Neural cell (in vitro differentiated cells): ENCODE data around the gene TNS4. TPM values are rescaled to one million over a fixed set of nuclear protein-coding genes. Genes with fewer than 3 reads are reported as not detected.

Experiments
- H2AFZ ChIP-seq: fragments of 200-600, 300-800 bp; sonication (generic), shearing (Covaris generic); 2 replicates; pipeline ENCODE4 v1.6.0; 2014; ENCODE audit warnings: low read depth, mild to moderate bottlenecking, antibody characterized with exemption, low read length, moderate library complexity
- H3F3A ChIP-seq: fragments of 200-600 bp; shearing (Covaris generic); 2 replicates; pipeline ENCODE4 v1.6.1; 2016; ENCODE audit warnings: mild to moderate bottlenecking, moderate library complexity, mixed read lengths, antibody characterized with exemption, low read length; ENCODE audit not compliant: insufficient read depth, poor library complexity, severe bottlenecking
- H3K27ac ChIP-seq: fragments of 200-600, 300-800 bp; sonication (generic), shearing (Covaris generic); 2 replicates; pipeline ENCODE4 v1.5.1; 2014; ENCODE audit warnings: mild to moderate bottlenecking, low read length, moderate library complexity
- H3K27me3 ChIP-seq: fragments of 300-800, 200-600 bp; sonication (generic), shearing (Covaris generic); 2 replicates; pipeline ENCODE4 v1.6.0; 2014; ENCODE audit warnings: mild to moderate bottlenecking, low read depth, low read length, moderate library complexity; ENCODE audit not compliant: insufficient read depth
- H3K36me3 ChIP-seq: fragments of 300-800, 200-600 bp; sonication (generic), shearing (Covaris generic); 2 replicates; pipeline ENCODE4 v1.5.1; 2014; ENCODE audit warnings: mild to moderate bottlenecking, antibody characterized with exemption, low read length, moderate library complexity; ENCODE audit not compliant: insufficient read depth
- H3K4me2 ChIP-seq: fragments of 300-800, 200-600 bp; sonication (generic), shearing (Covaris generic); 2 replicates; pipeline ENCODE4 v1.6.0; 2014; ENCODE audit warnings: mild to moderate bottlenecking, low read length
- H3K4me3 ChIP-seq: fragments of 300-800, 200-600 bp; sonication (generic), shearing (Covaris generic); 2 replicates; pipeline ENCODE4 v1.5.1; 2014; ENCODE audit warnings: mild to moderate bottlenecking, low read length, moderate library complexity
- H3K79me2 ChIP-seq: fragments of 200-600 bp; shearing (Covaris generic); replicated peaks from 2 replicates; pipeline ENCODE4 v1.6.0; 2014; ENCODE audit warnings: mild to moderate bottlenecking, low read length, moderate library complexity; ENCODE audit not compliant: insufficient read depth
- H3K9ac ChIP-seq: fragments of 300-800, 200-600 bp; sonication (generic), shearing (Covaris generic); 2 replicates; pipeline ENCODE4 v1.6.1; 2016; ENCODE audit warnings: mild to moderate bottlenecking, low read length, mixed read lengths
- H3K9me2 ChIP-seq: fragments of 200-600 bp; shearing (Covaris generic); 2 replicates; pipeline ENCODE4 v1.6.1; 2016; ENCODE audit warnings: mild to moderate bottlenecking, low read length, mixed read lengths; ENCODE audit not compliant: insufficient read depth
- H3K9me3 ChIP-seq: fragments of 200-600, 300-800 bp; sonication (generic), shearing (Covaris generic); 2 replicates; pipeline ENCODE4 v1.6.1; 2016; ENCODE audit warnings: mild to moderate bottlenecking, mixed run types, low read length, moderate library complexity, mixed read lengths
- H4K20me1 ChIP-seq: fragments of 200-600 bp; shearing (Covaris generic); 2 replicates; pipeline ENCODE4 v1.6.1; 2016; ENCODE audit warnings: mild to moderate bottlenecking, mixed run types; ENCODE audit not compliant: insufficient read depth
- CTCF ChIP-seq: fragments of 450-650 bp; IDR thresholded peaks from 2 replicates; pipeline ENCODE4 v1.5.1; 2014; ENCODE audit warnings: antibody characterized with exemption, mild to moderate bottlenecking, moderate library complexity; ENCODE audit not compliant: poor library complexity, severe bottlenecking
- EP300 ChIP-seq: fragments of 450-650 bp; conservative IDR thresholded peaks from 2 replicates; pipeline ENCODE4 v1.6.1; 2014; ENCODE audit warnings: antibody characterized with exemption, mild to moderate bottlenecking, moderate library complexity; ENCODE audit not compliant: poor library complexity, severe bottlenecking
- EZH2 ChIP-seq: fragments of 200-600, 300-800 bp; shearing (Covaris generic), sonication (generic); IDR thresholded peaks from 2 replicates; pipeline ENCODE4 v1.6.1; 2014; ENCODE audit warnings: antibody characterized with exemption, low read length, borderline replicate concordance, mild to moderate bottlenecking; ENCODE audit not compliant: insufficient read depth, poor library complexity, severe bottlenecking
- MXI1 ChIP-seq: fragments of 450-650 bp; conservative IDR thresholded peaks from 2 replicates; pipeline ENCODE4 v1.6.1; 2014; ENCODE audit warnings: antibody characterized with exemption, mild to moderate bottlenecking; ENCODE audit not compliant: poor library complexity, severe bottlenecking
- POLR2AphosphoS5 ChIP-seq: IDR thresholded peaks from 2 replicates; pipeline ENCODE4 v1.6.1; 2012
- RAD21 ChIP-seq: fragments of 450-650 bp; conservative IDR thresholded peaks from 2 replicates; pipeline ENCODE4 v1.6.1; 2014; ENCODE audit warnings: antibody characterized with exemption, mild to moderate bottlenecking, moderate library complexity
- REST ChIP-seq: IDR thresholded peaks from 2 replicates; pipeline ENCODE4 v1.6.1; 2012; ENCODE audit warnings: borderline replicate concordance
- SMC3 ChIP-seq: fragments of 450-650 bp; conservative IDR thresholded peaks from 2 replicates; pipeline ENCODE4 v1.6.1; 2014; ENCODE audit warnings: antibody characterized with exemption, mild to moderate bottlenecking, moderate library complexity; ENCODE audit not compliant: poor library complexity
- TAF1 ChIP-seq: IDR thresholded peaks from 2 replicates; pipeline ENCODE4 v1.6.1; 2012; ENCODE audit warnings: low read depth
- polyA plus RNA-seq: library from polyadenylated mRNA; depleted of rRNA; stranded (reverse); fragments of >200 nt; gene quantifications from 2 replicates; pipeline ENCODE4 v1.2.3, GENCODE V29; 2014

The TNS4 gene
- polyA plus RNA-seq, 1 donor from 2014 or later = not detected

DNA sequence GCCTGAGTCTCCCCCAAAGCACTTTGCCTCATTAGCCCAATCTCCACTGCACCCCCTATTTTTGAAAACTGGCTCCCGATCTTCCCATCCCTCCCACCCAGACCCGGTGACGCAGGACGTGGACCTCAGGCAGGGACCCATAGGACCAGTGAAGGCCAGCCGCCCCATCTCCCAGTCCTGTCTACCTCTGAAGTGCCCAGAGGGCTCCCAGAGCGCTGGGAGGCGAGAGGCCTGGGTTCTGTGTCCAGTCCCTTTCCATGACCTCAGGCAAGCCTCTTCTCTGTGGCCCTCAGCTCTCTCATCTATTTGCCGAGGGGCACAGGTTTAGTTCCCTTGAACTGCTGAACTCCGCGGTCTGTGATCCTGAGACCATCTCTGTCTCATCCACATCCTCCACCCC is 714 bp downstream of the TNS4 start:
- Histone ChIP-seq H3K4me2 (no peak overlapping the region), H3K9ac (no peak overlapping the region), H3F3A (no peaks in the 10 kb centered on the region), H4K20me1 (no peaks in the 10 kb centered on the region), H2AFZ (no peak overlapping the region), H3K27ac (no peak overlapping the region), H3K36me3 (no peaks in the 10 kb centered on the region), H3K4me3 (no peak overlapping the region), H3K9me3 (no peaks in the 10 kb centered on the region), H3K9me2 (no peaks in the 10 kb centered on the region), H3K79me2 (no peaks in the 10 kb centered on the region), H3K27me3 (no peaks in the 10 kb centered on the region)
- no peak for TF ChIP-seq CTCF
- no peak for TF ChIP-seq MXI1
- no peak for TF ChIP-seq REST
- no peak for TF ChIP-seq SMC3
- no peak for TF ChIP-seq TAF1
- TF ChIP-seq RAD21 = no peak

- Histone ChIP-seq H3K27me3 (no peaks in the 10 kb centered on the region), H3K27ac (no peak overlapping the region), H3K36me3 (no peaks in the 10 kb centered on the region), H3K9ac (no peak overlapping the region), H3K4me2 (no peak overlapping the region), H3K4me3 (no peak overlapping the region), H2AFZ (no peak overlapping the region), H3K9me2 (no peaks in the 10 kb centered on the region), H3K79me2 (no peaks in the 10 kb centered on the region), H3K9me3 (no peaks in the 10 kb centered on the region), H4K20me1 (no peaks in the 10 kb centered on the region), H3F3A (no peaks in the 10 kb centered on the region)
- TF ChIP-seq EZH2 (no peak), TAF1 (no peak), MXI1 (no peak), POLR2AphosphoS5 (no peak), REST (no peak), SMC3 (no peak), CTCF (no peak), EP300 (no peak), RAD21 (no peak)
Observed at GRCh38 chr17:40500190-40500589, 1.2 kb downstream of the TNS4 start.
